ENCODE results near the gene USP3.

DNA sequence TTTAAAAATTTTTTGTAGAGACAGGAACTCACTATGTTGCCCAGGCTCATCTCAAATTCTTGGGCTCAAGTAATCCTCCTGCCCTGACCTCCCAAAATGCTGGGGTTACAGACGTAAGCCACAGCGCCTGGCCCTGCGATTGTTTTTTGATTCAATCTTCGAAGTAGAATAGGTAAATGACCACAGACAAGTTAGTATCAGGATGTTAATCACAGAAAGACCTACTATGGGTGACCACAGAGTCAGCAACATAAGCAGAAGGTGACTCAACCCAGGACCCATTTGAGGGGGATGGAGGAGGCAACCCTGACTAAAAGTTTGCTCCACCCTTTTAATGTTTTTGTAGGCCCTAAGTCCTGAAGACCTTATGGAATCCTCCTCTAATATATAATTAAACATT, 10.0 kb upstream of the USP3 start:
- TF ChIP-seq, protein P1, sequence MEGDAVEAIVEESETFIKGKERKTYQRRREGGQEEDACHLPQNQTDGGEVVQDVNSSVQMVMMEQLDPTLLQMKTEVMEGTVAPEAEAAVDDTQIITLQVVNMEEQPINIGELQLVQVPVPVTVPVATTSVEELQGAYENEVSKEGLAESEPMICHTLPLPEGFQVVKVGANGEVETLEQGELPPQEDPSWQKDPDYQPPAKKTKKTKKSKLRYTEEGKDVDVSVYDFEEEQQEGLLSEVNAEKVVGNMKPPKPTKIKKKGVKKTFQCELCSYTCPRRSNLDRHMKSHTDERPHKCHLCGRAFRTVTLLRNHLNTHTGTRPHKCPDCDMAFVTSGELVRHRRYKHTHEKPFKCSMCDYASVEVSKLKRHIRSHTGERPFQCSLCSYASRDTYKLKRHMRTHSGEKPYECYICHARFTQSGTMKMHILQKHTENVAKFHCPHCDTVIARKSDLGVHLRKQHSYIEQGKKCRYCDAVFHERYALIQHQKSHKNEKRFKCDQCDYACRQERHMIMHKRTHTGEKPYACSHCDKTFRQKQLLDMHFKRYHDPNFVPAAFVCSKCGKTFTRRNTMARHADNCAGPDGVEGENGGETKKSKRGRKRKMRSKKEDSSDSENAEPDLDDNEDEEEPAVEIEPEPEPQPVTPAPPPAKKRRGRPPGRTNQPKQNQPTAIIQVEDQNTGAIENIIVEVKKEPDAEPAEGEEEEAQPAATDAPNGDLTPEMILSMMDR (IDR thresholded peaks at IDR 0.05), result no peak
- TF ChIP-seq POLR2A (IDR thresholded peaks at IDR 0.05), result no peak
